IMR-90 (cell line): ENCODE results near the gene DRAXIN. TPM values are rescaled to one million over a fixed set of nuclear protein-coding genes. Genes with fewer than 3 reads are reported as not detected.

Experiments
- ATAC-seq: fragments of 200-7000 bp; cut with Tn5 transposase; 2 replicates; pipeline ENCODE4 v1.9.1; 2020; ENCODE audit warnings: low read depth, mild to moderate bottlenecking, moderate library complexity
- BruUV-seq: library from RNA; stranded (reverse); fragments of 400-500 nt; replicated peaks from 2 replicates; lab custom pipeline; 2021; lab: Mats Ljungman, UMichigan
- CTCF ChIA-PET: fragments of 300-600 bp; formaldehyde crosslinking; extraction: SDS; loops from one replicate; lab custom pipeline; 2021; ENCODE audit warnings: antibody characterized with exemption; lab: Yijun Ruan, JAX
- POLR2A ChIA-PET: fragments of 300-600 bp; sonication (Branson Sonifier 250); formaldehyde crosslinking; loops from one replicate; lab custom pipeline; 2022; ENCODE audit warnings: antibody characterized with exemption; ENCODE audit not compliant: unreplicated experiment; lab: Charles Lee
- DNase-seq: peaks from one replicate; pipeline ENCODE4 v3.0.0; 2013
- H2AFZ ChIP-seq: replicated peaks from 2 replicates; pipeline ENCODE3; 2013; ENCODE audit warnings: low read length, mild to moderate bottlenecking; ENCODE audit not compliant: poor library complexity
- H2AK5ac ChIP-seq: 2 replicates; pipeline ENCODE4 v1.6.1; 2013; ENCODE audit warnings: low read depth, low read length, inconsistent platforms
- H2AK9ac ChIP-seq: replicated peaks from 2 replicates; pipeline ENCODE3; 2013; ENCODE audit warnings: mild to moderate bottlenecking, low read depth, low read length, moderate library complexity; ENCODE audit not compliant: poor library complexity
- H2BK120ac ChIP-seq: 2 replicates; pipeline ENCODE4 v1.6.1; 2013; ENCODE audit warnings: low read depth, low read length, inconsistent platforms
- H2BK15ac ChIP-seq: 3 replicates; pipeline ENCODE4 v1.6.1; 2013; ENCODE audit warnings: low read depth, low read length, inconsistent platforms
- H2BK20ac ChIP-seq: 2 replicates; pipeline ENCODE4 v1.6.1; 2013; ENCODE audit warnings: low read depth, mild to moderate bottlenecking, inconsistent platforms, low read length, moderate library complexity
- H2BK5ac ChIP-seq: 2 replicates; pipeline ENCODE4 v1.6.1; 2013; ENCODE audit warnings: mild to moderate bottlenecking, low read depth, low read length, inconsistent platforms; ENCODE audit not compliant: poor library complexity, severe bottlenecking
- H3K14ac ChIP-seq: replicated peaks from 2 replicates; pipeline ENCODE4 v1.6.1; 2013; ENCODE audit warnings: low read depth, low read length, inconsistent platforms
- H3K18ac ChIP-seq: 2 replicates; pipeline ENCODE4 v1.6.1; 2013; ENCODE audit warnings: low read depth, low read length, control low read depth
- H3K23ac ChIP-seq: 2 replicates; pipeline ENCODE4 v1.6.1; 2013; ENCODE audit warnings: low read depth, low read length, inconsistent platforms
- H3K27ac ChIP-seq: 2 replicates; pipeline ENCODE4 v1.5.1; 2013; ENCODE audit warnings: mild to moderate bottlenecking, control low read depth, low read length; ENCODE audit not compliant: insufficient read depth
- H3K27me3 ChIP-seq: 2 replicates; pipeline ENCODE4 v1.6.1; 2013; ENCODE audit warnings: low read length; ENCODE audit not compliant: control insufficient read depth, insufficient read depth
- H3K36me3 ChIP-seq: 2 replicates; pipeline ENCODE4 v1.6.1; 2013; ENCODE audit warnings: low read length, mixed read lengths; ENCODE audit not compliant: control insufficient read depth, insufficient read depth
- H3K4ac ChIP-seq: 2 replicates; pipeline ENCODE4 v1.6.1; 2013; ENCODE audit warnings: low read depth, low read length, inconsistent platforms
- H3K4me1 ChIP-seq: 2 replicates; pipeline ENCODE4 v1.6.1; 2013; ENCODE audit warnings: low read length, mixed read lengths; ENCODE audit not compliant: control insufficient read depth, insufficient read depth
- H3K4me2 ChIP-seq: 2 replicates; pipeline ENCODE4 v1.6.1; 2013; ENCODE audit warnings: low read depth, mild to moderate bottlenecking, control low read depth, low read length, moderate library complexity
- H3K4me3 ChIP-seq: 2 replicates; pipeline ENCODE4 v1.5.1; 2013; ENCODE audit warnings: low read depth, mild to moderate bottlenecking, control low read depth, low read length, moderate library complexity; ENCODE audit not compliant: insufficient read depth
- H3K56ac ChIP-seq: 2 replicates; pipeline ENCODE4 v1.6.1; 2013; ENCODE audit warnings: low read length, inconsistent platforms; ENCODE audit not compliant: insufficient read depth; ENCODE audit errors: extremely low read depth
- H3K79me1 ChIP-seq, 2 experiments: 2 replicates each; pipeline ENCODE4 v1.6.1; 2013; ENCODE audit warnings: low read length in 2 of 2, inconsistent platforms in 1 of 2, low read depth in 1 of 2
- H3K9ac ChIP-seq: 2 replicates; pipeline ENCODE4 v1.6.1; 2013; ENCODE audit warnings: low read depth, low read length, control low read depth
- H3K9me1 ChIP-seq: 2 replicates; pipeline ENCODE4 v1.6.1; 2013; ENCODE audit warnings: low read length, inconsistent platforms; ENCODE audit not compliant: insufficient read depth
- H3K9me3 ChIP-seq: 2 replicates; pipeline ENCODE4 v1.6.1; 2013; ENCODE audit warnings: low read length; ENCODE audit not compliant: control insufficient read depth, insufficient read depth
- H4K20me1 ChIP-seq: 2 replicates; pipeline ENCODE4 v1.6.1; 2013; ENCODE audit warnings: low read length, inconsistent platforms; ENCODE audit not compliant: insufficient read depth
- H4K5ac ChIP-seq: 2 replicates; pipeline ENCODE4 v1.6.1; 2013; ENCODE audit warnings: mild to moderate bottlenecking, low read depth, low read length, control low read depth
- H4K8ac ChIP-seq, 2 experiments: 2 replicates each; pipeline ENCODE4 v1.6.1; 2013; ENCODE audit warnings: low read depth in 2 of 2, low read length in 2 of 2, control low read depth in 1 of 2, inconsistent platforms in 1 of 2
- H4K91ac ChIP-seq: 2 replicates; pipeline ENCODE4 v1.6.1; 2013; ENCODE audit warnings: low read depth, low read length, inconsistent platforms; ENCODE audit not compliant: insufficient read depth
- CHD1 ChIP-seq: IDR thresholded peaks from 2 replicates; pipeline ENCODE4 v1.6.1; 2012; ENCODE audit warnings: low read depth, low read length, improper control_type of control experiment
- MXI1 ChIP-seq: IDR thresholded peaks from 2 replicates; pipeline ENCODE4 v1.6.1; 2012; ENCODE audit warnings: low read depth, mild to moderate bottlenecking, low read length, moderate library complexity, borderline replicate concordance
- POLR2A ChIP-seq: IDR thresholded peaks from 2 replicates; pipeline ENCODE4 v1.6.1; 2012; ENCODE audit warnings: mild to moderate bottlenecking, low read depth, low read length
- RAD21 ChIP-seq: IDR thresholded peaks from 2 replicates; pipeline ENCODE4 v1.6.1; 2012; ENCODE audit warnings: low read length, improper control_type of control experiment
- RCOR1 ChIP-seq: IDR thresholded peaks from 2 replicates; pipeline ENCODE4 v1.6.1; 2012; ENCODE audit warnings: mild to moderate bottlenecking, low read length, improper control_type of control experiment; ENCODE audit not compliant: insufficient replicate concordance
- SMC3 ChIP-seq: fragments of 150-350 bp; IDR thresholded peaks from 2 replicates; pipeline ENCODE4 v1.6.1; 2016; ENCODE audit warnings: low read depth, mild to moderate bottlenecking, antibody characterized with exemption, low read length, moderate library complexity
- WGBS, 2 experiments: methylation state at CpG; one replicate each; pipeline versions ENCODE4 v1.1.5 to v1.1.7; 2013; ENCODE audit warnings: missing lambda C conversion rate in 2 of 2; ENCODE audit not compliant: insufficient read length in 1 of 2; ENCODE audit errors: extremely low coverage in 2 of 2; 5-methylcytosine and 5-hydroxymethylcytosine counted together
- dilution Hi-C: fragments of 300-500 bp; cut with HindIII; formaldehyde crosslinking; loops from one replicate; pipeline ENCODE4 v1.14.3; 2018; ENCODE audit warnings: low sequenced_read_pairs; ENCODE audit not compliant: unreplicated experiment
- in situ Hi-C: fragments of 300-500 bp; cut with MboI; formaldehyde crosslinking; loops from 3 replicates; pipeline ENCODE4 v1.14.3; 2019; ENCODE audit warnings: low sequenced_read_pairs, inconsistent platforms, mixed read lengths
- intact Hi-C: fragments of 100-400 bp; cut with micrococcal nuclease; formaldehyde crosslinking; loops from 2 replicates; pipeline ENCODE4 v1.10.0; 2022
- polyA plus RNA-seq, 3 experiments: library from polyadenylated mRNA; depleted of rRNA; stranded (reverse); fragments of >200 nt; gene quantifications; 2 replicates each; pipeline ENCODE4 v1.2.3, GENCODE V29; 2012; ENCODE audit warnings: low replicate concordance in 1 of 3
- total RNA-seq: library from RNA; depleted of rRNA; stranded (reverse); fragments of >200 nt; gene quantifications from 2 replicates; pipeline ENCODE4 v1.2.3, GENCODE V29; 2012

Gene DRAXIN
- total and polyA plus RNA-seq, 2 of the 4 experiments (the other 2 are of a cell fraction) = under 0.01 to 0.02 TPM

- WGBS, 2 experiments = 81% methylated on average over 5 of the region's 11 CpGs; no CpG with 5 or more reads in 1 of the 2 experiments
- Histone ChIP-seq H3K9me3 (no peaks in the 10 kb centered on the region), H3K56ac (no peak overlapping the region), H2BK5ac (no peak overlapping the region), H3K14ac (no peak overlapping the region), H3K23ac (no peak overlapping the region), H3K4me1 (no peaks in the 10 kb centered on the region; the same call in 1 of the 2 replicates), H2BK120ac (no peak overlapping the region), H3K9ac (no peak overlapping the region), H2AK9ac (no peak overlapping the region), H3K27me3 (peaks cover 24% of the 10 kb centered on the region), H2AK5ac (no peak overlapping the region), H3K4me3 (no peak overlapping the region), H2BK20ac (no peak overlapping the region), H3K79me1 (peaks cover 0 to 4% of the 10 kb centered on the region in 2 experiments; a peak in 1 of 4 replicates), H4K8ac (no peak overlapping the region), H3K36me3 (peaks cover 5% of the 10 kb centered on the region; the same call in 1 of the 2 replicates), H4K5ac (no peak overlapping the region), H3K4me2 (no peak overlapping the region), H2AFZ (no peak overlapping the region), H3K18ac (no peak overlapping the region), H4K91ac (no peak overlapping the region), H2BK15ac (no peak overlapping the region), H4K20me1 (no peaks in the 10 kb centered on the region; the same call in 1 of the 2 replicates), H3K4ac (no peak overlapping the region), H3K9me1 (no peaks in the 10 kb centered on the region), H3K27ac (no peak overlapping the region)
- ChIA-PET CTCF (interaction anchor here (0.8 to 1.0 kb wide), 2 partner anchors 12 to 615 kb away, joined by 3 read pairs; partner anchors contain the start of gene FBXO6), POLR2A (no interaction called here)
- ATAC-seq (no peak), DNase-seq (no peak)
- no peak for TF ChIP-seq CHD1
- no peak for TF ChIP-seq SMC3
- no peak for TF ChIP-seq POLR2A
- TF ChIP-seq MXI1 = no peak
- no peak for TF ChIP-seq RCOR1
- TF ChIP-seq RAD21 = no peak
- BruUV-seq = no TSS peak
- in situ Hi-C loops (no loop called here), intact Hi-C loops (loop anchor here (10.0 kb wide), 1 partner anchor 253 kb away; no protein-coding TSS in a partner anchor), dilution Hi-C loops (no loop called here)
Observed at GRCh38 chr1:11652203-11652780, 39.2 kb upstream of the DRAXIN start.
